Esophagus muscularis mucosa (tissue), 4 donors: ENCODE data around the gene ACSF2.
A peak's percentile ranks its signal among the peaks of the same experiment; 100 is the strongest.

Experiments
- EP300 ChIP-seq: sonication (generic); formaldehyde crosslinking; IDR thresholded peaks from one replicate; pipeline ENCODE4 v1.6.1; 2017; ENCODE audit warnings: antibody characterized with exemption
- POLR2A ChIP-seq: fragments of 450-650 bp; IDR thresholded peaks from one replicate; pipeline ENCODE4 v1.6.1; 2017; ENCODE audit warnings: antibody characterized with exemption, moderate library complexity, mild to moderate bottlenecking, low read depth
- TF ChIP-seq, protein P1 (sequence below), 3 experiments: fragments of 200-600 bp in 2 of 3; fragments of 450-650 bp in 1 of 3; sonication (generic) in 2 of 3; IDR thresholded peaks; one replicate each; pipeline ENCODE4 v1.5.1; 2017 to 2019; ENCODE audit warnings: antibody characterized with exemption in 3 of 3, mild to moderate bottlenecking in 2 of 3, moderate library complexity in 1 of 3

DNA sequence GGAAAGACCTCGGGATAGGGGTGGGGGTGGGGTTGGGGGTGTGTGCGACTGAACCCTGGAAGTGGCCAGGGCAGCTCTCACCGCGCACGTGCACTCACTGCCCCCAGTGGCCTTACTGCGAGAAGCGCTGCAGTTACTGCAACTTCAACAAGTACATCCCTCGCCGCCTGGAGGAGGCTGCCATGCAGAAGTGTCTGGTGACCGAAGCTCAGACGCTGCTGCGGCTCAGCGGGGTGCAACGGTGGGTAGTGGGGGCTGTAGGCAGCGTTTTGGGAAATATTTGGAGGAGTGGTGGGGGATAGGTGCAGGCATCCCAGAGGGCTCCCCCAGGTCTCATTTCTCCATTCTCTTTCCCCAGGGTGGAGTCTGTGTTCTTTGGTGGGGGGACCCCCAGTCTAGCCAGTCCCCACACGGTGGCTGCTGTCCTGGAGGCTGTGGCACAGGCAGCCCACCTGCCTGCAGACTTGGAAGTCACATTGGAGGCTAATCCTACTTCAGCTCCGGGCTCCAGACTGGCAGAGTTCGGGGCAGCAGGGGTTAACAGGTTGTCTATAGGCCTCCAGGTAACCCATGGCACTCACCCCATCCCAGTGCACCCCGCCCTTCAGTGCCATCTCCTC, 53.6 kb downstream of the ACSF2 start:
- TF ChIP-seq POLR2A: no peak
- TF ChIP-seq, protein P1, sequence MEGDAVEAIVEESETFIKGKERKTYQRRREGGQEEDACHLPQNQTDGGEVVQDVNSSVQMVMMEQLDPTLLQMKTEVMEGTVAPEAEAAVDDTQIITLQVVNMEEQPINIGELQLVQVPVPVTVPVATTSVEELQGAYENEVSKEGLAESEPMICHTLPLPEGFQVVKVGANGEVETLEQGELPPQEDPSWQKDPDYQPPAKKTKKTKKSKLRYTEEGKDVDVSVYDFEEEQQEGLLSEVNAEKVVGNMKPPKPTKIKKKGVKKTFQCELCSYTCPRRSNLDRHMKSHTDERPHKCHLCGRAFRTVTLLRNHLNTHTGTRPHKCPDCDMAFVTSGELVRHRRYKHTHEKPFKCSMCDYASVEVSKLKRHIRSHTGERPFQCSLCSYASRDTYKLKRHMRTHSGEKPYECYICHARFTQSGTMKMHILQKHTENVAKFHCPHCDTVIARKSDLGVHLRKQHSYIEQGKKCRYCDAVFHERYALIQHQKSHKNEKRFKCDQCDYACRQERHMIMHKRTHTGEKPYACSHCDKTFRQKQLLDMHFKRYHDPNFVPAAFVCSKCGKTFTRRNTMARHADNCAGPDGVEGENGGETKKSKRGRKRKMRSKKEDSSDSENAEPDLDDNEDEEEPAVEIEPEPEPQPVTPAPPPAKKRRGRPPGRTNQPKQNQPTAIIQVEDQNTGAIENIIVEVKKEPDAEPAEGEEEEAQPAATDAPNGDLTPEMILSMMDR (IDR thresholded peaks at IDR 0.05): peak; percentile 38 to 64 (median 38)
- no peak for TF ChIP-seq EP300
